SK-N-SH (cell line): ENCODE data around the gene ACYP2. TPM values are rescaled to one million over a fixed set of nuclear protein-coding genes. Genes with fewer than 3 reads are reported as not detected.

Experiments
- CTCF ChIA-PET: fragments of 300-600, 350-600 bp; formaldehyde crosslinking; extraction: SDS; loops from one replicate; lab custom pipeline; 2021; lab: Yijun Ruan, JAX
- POLR2A ChIA-PET: fragments of 350-600 bp; sonication (Branson Sonifier 250); formaldehyde crosslinking; extraction: SDS; loops from one replicate; lab custom pipeline; 2020; ENCODE audit warnings: antibody characterized with exemption, inconsistent platforms; lab: Yijun Ruan, JAX
- DNase-seq: peaks from one replicate; pipeline ENCODE4 v3.0.0; 2012
- H2AFZ ChIP-seq: fragments of 200-600 bp; sonication (generic); 2 replicates; pipeline ENCODE4 v1.8.1; 2016; ENCODE audit warnings: antibody characterized with exemption, mild to moderate bottlenecking, low read depth
- H3F3A ChIP-seq: fragments of 200-600 bp; sonication (generic); replicated peaks from 2 replicates; pipeline ENCODE3; 2016; ENCODE audit warnings: antibody characterized with exemption, mild to moderate bottlenecking; ENCODE audit not compliant: insufficient read depth
- H3K27ac ChIP-seq, 2 experiments: fragments of 200-500 bp in 1 of 2; fragments of 200-600 bp in 1 of 2; sonication (Bioruptor generic) in 1 of 2; sonication (generic), shearing (Covaris generic) in 1 of 2; 2 replicates each; pipeline versions ENCODE4 v1.5.1 to v1.6.1; 2014 to 2016; ENCODE audit warnings: low read depth in 2 of 2, inconsistent platforms in 1 of 2, low read length in 1 of 2, mild to moderate bottlenecking in 1 of 2, mixed read lengths in 1 of 2
- H3K27me3 ChIP-seq: fragments of 200-600 bp; sonication (generic), shearing (Covaris generic); 2 replicates; pipeline ENCODE4 v1.6.1; 2016; ENCODE audit warnings: mixed run types; ENCODE audit not compliant: insufficient read depth
- H3K36me3 ChIP-seq, 2 experiments: fragments of 200-500 bp in 1 of 2; fragments of 200-600 bp in 1 of 2; sonication (Bioruptor generic) in 1 of 2; sonication (generic) in 1 of 2; replicated peaks in 1 of 2; 2 replicates each; pipeline versions ENCODE3 to v1.5.1; 2014 to 2016; ENCODE audit warnings: low read length in 1 of 2, mild to moderate bottlenecking in 1 of 2; ENCODE audit not compliant: insufficient read depth in 2 of 2, control insufficient read depth in 1 of 2
- H3K4me1 ChIP-seq, 2 experiments: fragments of 200-500 bp in 1 of 2; fragments of 200-600 bp in 1 of 2; sonication (Bioruptor generic) in 1 of 2; sonication (generic), shearing (Covaris generic) in 1 of 2; 2 replicates each; pipeline versions ENCODE4 v1.5.1 to v1.6.1; 2014 to 2016; ENCODE audit warnings: low read depth in 1 of 2, low read length in 1 of 2, mixed run types in 1 of 2; ENCODE audit not compliant: insufficient read depth in 2 of 2, control insufficient read depth in 1 of 2
- H3K4me2 ChIP-seq: fragments of 200-600 bp; sonication (generic), shearing (Covaris generic); 2 replicates; pipeline ENCODE4 v1.6.1; 2017; ENCODE audit warnings: mixed run types
- H3K4me3 ChIP-seq, 2 experiments: fragments of 200-500 bp in 1 of 2; fragments of 200-600 bp in 1 of 2; sonication (Bioruptor generic) in 1 of 2; sonication (generic), shearing (Covaris generic) in 1 of 2; 2 replicates each; pipeline versions ENCODE4 v1.5.1 to v1.8.1; 2014 to 2016; ENCODE audit warnings: low read depth in 2 of 2, inconsistent platforms in 1 of 2, low read length in 1 of 2, mild to moderate bottlenecking in 1 of 2, mixed read lengths in 1 of 2, moderate library complexity in 1 of 2
- H3K79me2 ChIP-seq: fragments of 200-600 bp; sonication (generic); 2 replicates; pipeline ENCODE4 v1.8.1; 2017; ENCODE audit warnings: mild to moderate bottlenecking; ENCODE audit not compliant: insufficient read depth
- H3K9ac ChIP-seq: fragments of 200-600 bp; sonication (generic); 2 replicates; pipeline ENCODE4 v1.6.1; 2017; ENCODE audit warnings: mixed run types
- H3K9me2 ChIP-seq: fragments of 200-600 bp; sonication (generic); 2 replicates; pipeline ENCODE4 v1.6.1; 2017; ENCODE audit warnings: mixed run types
- H3K9me3 ChIP-seq: fragments of 200-600 bp; sonication (generic); 2 replicates; pipeline ENCODE4 v1.6.1; 2017; ENCODE audit warnings: mixed run types, mild to moderate bottlenecking, moderate library complexity
- H4K20me1 ChIP-seq: fragments of 200-600 bp; sonication (generic); 2 replicates; pipeline ENCODE4 v1.6.1; 2017; ENCODE audit warnings: mild to moderate bottlenecking, mixed run types; ENCODE audit not compliant: insufficient read depth
- JUND ChIP-seq: IDR thresholded peaks from 2 replicates; pipeline ENCODE4 v1.4.0; 2012
- NFIC ChIP-seq: IDR thresholded peaks from 2 replicates; pipeline ENCODE4 v1.4.0; 2012; ENCODE audit warnings: borderline replicate concordance
- PBX3 ChIP-seq: IDR thresholded peaks from 2 replicates; pipeline ENCODE4; 2012
- TCF12 ChIP-seq: IDR thresholded peaks from 2 replicates; pipeline ENCODE4 v1.4.0; 2012
- USF2 ChIP-seq: fragments of 150-350 bp; IDR thresholded peaks from 2 replicates; pipeline ENCODE4 v1.6.1; 2017; ENCODE audit warnings: antibody characterized with exemption, low read length, low read depth, borderline replicate concordance
- WGBS: methylation state at CpG from one replicate; pipeline ENCODE4 v1.1.6; 2017; ENCODE audit warnings: low lambda C conversion rate; 5-methylcytosine and 5-hydroxymethylcytosine counted together
- polyA plus RNA-seq, 3 experiments: library from polyadenylated mRNA; depleted of rRNA; stranded (reverse); fragments of >200 nt; gene quantifications; 2 replicates each; pipeline ENCODE4 v1.2.3, GENCODE V29; 2012
- TF ChIP-seq, protein P1 (sequence below): IDR thresholded peaks from 2 replicates; pipeline ENCODE4 v1.4.0; 2012; ENCODE audit warnings: low read depth, borderline replicate concordance

The ACYP2 gene
- polyA plus RNA-seq, 1 of the 3 experiments (the other 2 are of a cell fraction): 8.8 TPM

DNA sequence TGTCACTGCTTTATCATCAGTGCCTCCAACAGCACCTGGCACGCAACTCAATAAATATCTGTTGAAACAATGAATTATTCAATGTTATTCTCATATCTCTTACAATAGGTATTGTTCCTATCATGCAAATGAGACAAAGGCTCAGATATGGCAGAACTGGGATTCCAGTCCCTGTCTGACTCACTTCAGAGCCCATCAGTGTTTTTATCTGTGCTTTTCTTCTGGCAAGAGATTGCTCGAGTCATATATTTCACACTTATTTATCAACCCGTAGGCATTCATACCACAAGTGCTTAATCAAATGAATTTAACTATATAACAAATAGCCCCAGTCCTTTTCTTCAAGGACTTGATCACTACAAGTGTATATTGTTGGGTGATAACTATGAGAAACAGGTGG, 217.0 kb downstream of the ACYP2 start:
- H3K4me1 ChIP-seq: peaks cover 6 to 27% of the 10 kb centered on the region in 2 experiments; a peak in 2 of 4 replicates
- no peak overlapping the region for H3K4me2 ChIP-seq
- H3K4me3 ChIP-seq: no peak overlapping the region
- no peak for DNase-seq
- no peaks in the 10 kb centered on the region for H3K9me2 ChIP-seq
- TF ChIP-seq USF2: no peak
- no peak for TF ChIP-seq NFIC
- no peaks in the 10 kb centered on the region for H3F3A ChIP-seq
- 60% methylated on average over 3 of the region's 3 CpGs for WGBS
- no peak overlapping the region for H3K27ac ChIP-seq
- H3K9ac ChIP-seq: no peak overlapping the region
- H4K20me1 ChIP-seq: no peaks in the 10 kb centered on the region
- CTCF ChIA-PET: interaction anchor here (1.2 kb wide), 1 partner anchor 30 kb away, joined by 4 read pairs; no protein-coding TSS in a partner anchor
- no peak overlapping the region for H2AFZ ChIP-seq
- POLR2A ChIA-PET: no interaction called here
- H3K9me3 ChIP-seq: no peaks in the 10 kb centered on the region
- H3K27me3 ChIP-seq: no peaks in the 10 kb centered on the region
- no peaks in the 10 kb centered on the region for H3K36me3 ChIP-seq
- no peaks in the 10 kb centered on the region for H3K79me2 ChIP-seq

DNA sequence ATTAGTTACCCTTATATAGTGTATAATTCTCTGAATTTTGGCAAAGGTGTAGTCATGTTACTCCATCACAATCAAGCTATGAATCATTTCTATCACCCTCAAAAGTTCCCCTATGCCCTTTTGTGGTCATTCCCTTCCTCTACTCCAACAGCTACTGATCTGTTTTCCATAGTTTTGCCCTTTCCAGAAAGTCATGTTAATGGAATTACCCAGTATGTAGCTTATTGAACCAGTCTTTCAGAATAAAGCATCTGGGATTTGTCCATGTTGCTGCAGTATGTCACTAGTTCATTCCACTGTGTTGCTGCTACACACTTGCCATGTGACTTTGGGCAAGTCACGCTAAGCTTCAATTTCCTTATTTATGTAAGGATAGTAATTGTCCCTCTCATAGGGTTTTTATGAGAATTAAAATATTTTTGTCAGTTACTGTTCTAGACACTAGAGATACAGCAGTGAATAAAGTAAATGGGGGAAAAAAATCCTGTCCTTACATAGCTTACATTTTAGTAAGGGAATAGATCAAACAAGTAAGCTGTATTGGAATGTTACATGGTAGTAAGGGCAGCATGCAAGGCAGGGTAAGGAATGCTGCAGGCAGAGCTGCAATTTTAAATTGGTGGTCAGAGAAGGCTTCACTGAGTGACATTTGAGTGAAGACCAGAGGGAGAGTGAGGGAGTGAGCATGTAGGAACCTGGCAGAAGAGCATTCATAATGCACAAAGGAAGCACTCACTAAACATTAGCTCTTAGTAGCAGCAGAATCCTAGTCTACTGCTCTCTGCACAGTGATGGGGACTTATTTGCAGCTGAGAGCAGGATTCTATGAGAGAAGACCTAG, 220.9 kb downstream of the ACYP2 start:
- 83% methylated on average over 1 of the region's 1 CpG for WGBS
- no peaks in the 10 kb centered on the region for H3K9me3 ChIP-seq
- H2AFZ ChIP-seq: 0 out of 2 replicates have a peak overlapping the region, but pooled peaks have one; percentile 0
- no peaks in the 10 kb centered on the region for H4K20me1 ChIP-seq
- H3K4me3 ChIP-seq: no peak overlapping the region
- ChIA-PET CTCF (interaction anchor here (1.0 to 2.5 kb wide), 5 partner anchors 15 to 130 kb away, joined by 3 to 6 read pairs (median 3); no protein-coding TSS in a partner anchor), POLR2A (interaction anchor here (1.1 kb wide), 1 partner anchor 10 kb away, joined by 3 read pairs; no protein-coding TSS in a partner anchor)
- H3K9ac ChIP-seq: no peak overlapping the region
- no peaks in the 10 kb centered on the region for H3K9me2 ChIP-seq
- H3K27ac ChIP-seq: peak overlapping the region in 1 of 2 experiments; percentile 47; a peak in 2 of 4 replicates
- no peaks in the 10 kb centered on the region for H3K27me3 ChIP-seq
- H3K4me2 ChIP-seq: 0 out of 2 replicates have a peak overlapping the region, but pooled peaks have one; percentile 0
- TF ChIP-seq TCF12 (peak; percentile 65), PBX3 (no peak; the same call in 1 of the 2 replicates), JUND (peak; percentile 24; the same call in 1 of the 2 replicates)
- TF ChIP-seq, protein P1, sequence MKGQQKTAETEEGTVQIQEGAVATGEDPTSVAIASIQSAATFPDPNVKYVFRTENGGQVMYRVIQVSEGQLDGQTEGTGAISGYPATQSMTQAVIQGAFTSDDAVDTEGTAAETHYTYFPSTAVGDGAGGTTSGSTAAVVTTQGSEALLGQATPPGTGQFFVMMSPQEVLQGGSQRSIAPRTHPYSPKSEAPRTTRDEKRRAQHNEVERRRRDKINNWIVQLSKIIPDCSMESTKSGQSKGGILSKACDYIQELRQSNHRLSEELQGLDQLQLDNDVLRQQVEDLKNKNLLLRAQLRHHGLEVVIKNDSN: no peak
- TF ChIP-seq, all 33 proteins: peak for 2
- DNase-seq: no peak
- Histone ChIP-seq H3K79me2 (no peaks in the 10 kb centered on the region), H3F3A (no peaks in the 10 kb centered on the region), H3K4me1 (peaks cover 6 to 11% of the 10 kb centered on the region in 2 experiments; a peak in 2 of 4 replicates), H3K36me3 (no peaks in the 10 kb centered on the region)
